Measurements from ENCODE around the gene BRD7. TPM values are rescaled to one million over a fixed set of nuclear protein-coding genes. Genes with fewer than 3 reads are reported as not detected.

BRD7 gene
- polyA plus RNA-seq, 2 of the 4 experiments (the other 2 are of a cell fraction), result 60.4 to 94.5 TPM

- no peak for TF ChIP-seq JUN (IDR thresholded peaks at IDR 0.05)
- TF ChIP-seq HDAC2 (IDR thresholded peaks at IDR 0.05), result no peak
These were observed 19.7 kb upstream of the BRD7 start (continued) for GRCh38 chr16:50388496-50388895.

DNA sequence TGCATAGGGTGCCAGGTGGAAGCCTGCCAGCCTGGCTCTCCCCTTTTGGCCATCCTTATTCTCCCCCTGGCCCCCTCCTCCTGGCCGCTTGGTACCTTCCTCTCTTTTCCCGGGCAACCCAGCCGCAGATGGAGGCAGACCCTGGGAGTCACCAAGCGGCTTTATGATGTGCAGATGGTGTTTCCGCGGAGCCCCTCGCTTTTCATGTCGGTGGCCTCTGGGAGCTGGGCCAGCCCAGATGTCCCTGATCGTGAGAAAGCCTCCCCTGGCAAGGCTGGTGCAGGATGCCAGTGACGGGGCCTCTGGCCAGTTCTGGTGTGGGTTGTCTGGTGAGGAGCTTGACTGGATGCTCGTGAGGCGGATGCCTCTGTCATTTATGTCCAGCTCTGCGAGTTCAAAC is 18.0 kb upstream of the BRD7 start:
- no peak for ATAC-seq
- CTCF ChIA-PET, result interaction anchor here (0.9 kb wide), 1 partner anchor 12 kb away, joined by 4 read pairs; no protein-coding TSS in a partner anchor

DNA sequence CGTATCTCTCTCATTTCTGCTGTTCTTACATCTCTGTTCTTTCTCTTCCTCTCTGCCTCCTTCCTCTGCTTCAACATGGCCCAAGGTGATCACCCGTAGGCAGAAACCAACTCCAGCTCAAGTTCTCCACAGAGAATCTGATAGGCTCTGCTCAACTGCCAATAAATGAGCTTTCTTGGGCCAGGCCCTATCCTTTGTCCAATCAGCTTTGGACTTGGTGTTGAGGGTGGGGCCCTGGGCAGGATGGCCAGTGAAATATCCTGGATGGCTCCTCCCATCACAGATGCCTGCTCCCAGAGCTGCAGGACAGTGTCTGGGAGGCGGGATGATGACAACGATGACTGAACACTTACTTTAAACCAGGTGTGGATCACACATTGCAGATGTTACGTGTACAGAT is 17.4 kb upstream of the BRD7 start:
- H3K4me3 ChIP-seq, result no peak overlapping the region
- no peak overlapping the region for H3K4me2 ChIP-seq
- no peak for FAIRE-seq
- CTCF ChIA-PET, result no interaction called here
- 49% methylated on average over 5 of the region's 5 CpGs for WGBS (ENCODE audit: missing lambda C conversion rate)
- POLR2A ChIA-PET, result no interaction called here
- ATAC-seq, result peak in 1 of 2 experiments; percentile 69; a peak in 3 of 6 replicates
- H3K9me3 ChIP-seq, result no peaks in the 10 kb centered on the region
- TF ChIP-seq NR3C1 (IDR thresholded peaks at IDR 0.05), result no peak
- no peak for TF ChIP-seq NFE2L2 (conservative IDR thresholded peaks at IDR 0.05; ENCODE audit: low read length)
- TF ChIP-seq, protein P1, sequence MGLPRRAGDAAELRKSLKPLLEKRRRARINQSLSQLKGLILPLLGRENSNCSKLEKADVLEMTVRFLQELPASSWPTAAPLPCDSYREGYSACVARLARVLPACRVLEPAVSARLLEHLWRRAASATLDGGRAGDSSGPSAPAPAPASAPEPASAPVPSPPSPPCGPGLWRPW (IDR thresholded peaks at IDR 0.05), result no peak
- no peak for TF ChIP-seq RCOR1 (IDR thresholded peaks at IDR 0.05; ENCODE audit: low read depth, low read length)
- no peak for TF ChIP-seq POLR2A (IDR thresholded peaks at IDR 0.05; ENCODE audit: low read length)
- TF ChIP-seq ATOH8 (CRISPR knock-in tag; IDR thresholded peaks at IDR 0.05; ENCODE audit: low read depth), result no peak
- TF ChIP-seq MAZ (IDR thresholded peaks at IDR 0.05; ENCODE audit: borderline replicate concordance, low read depth, low read length), result no peak
- TF ChIP-seq RFX5 (IDR thresholded peaks at IDR 0.05), result no peak
- no peak for TF ChIP-seq JUN (IDR thresholded peaks at IDR 0.05)
- TF ChIP-seq TFCP2L1 (CRISPR knock-in tag; IDR thresholded peaks at IDR 0.05), result no peak
- no peak for TF ChIP-seq EHMT2 (IDR thresholded peaks at IDR 0.05; ENCODE audit: low read depth)
- TF ChIP-seq PHF8 (IDR thresholded peaks at IDR 0.05; ENCODE audit: borderline replicate concordance, low read depth), result no peak
- TF ChIP-seq, protein P2, sequence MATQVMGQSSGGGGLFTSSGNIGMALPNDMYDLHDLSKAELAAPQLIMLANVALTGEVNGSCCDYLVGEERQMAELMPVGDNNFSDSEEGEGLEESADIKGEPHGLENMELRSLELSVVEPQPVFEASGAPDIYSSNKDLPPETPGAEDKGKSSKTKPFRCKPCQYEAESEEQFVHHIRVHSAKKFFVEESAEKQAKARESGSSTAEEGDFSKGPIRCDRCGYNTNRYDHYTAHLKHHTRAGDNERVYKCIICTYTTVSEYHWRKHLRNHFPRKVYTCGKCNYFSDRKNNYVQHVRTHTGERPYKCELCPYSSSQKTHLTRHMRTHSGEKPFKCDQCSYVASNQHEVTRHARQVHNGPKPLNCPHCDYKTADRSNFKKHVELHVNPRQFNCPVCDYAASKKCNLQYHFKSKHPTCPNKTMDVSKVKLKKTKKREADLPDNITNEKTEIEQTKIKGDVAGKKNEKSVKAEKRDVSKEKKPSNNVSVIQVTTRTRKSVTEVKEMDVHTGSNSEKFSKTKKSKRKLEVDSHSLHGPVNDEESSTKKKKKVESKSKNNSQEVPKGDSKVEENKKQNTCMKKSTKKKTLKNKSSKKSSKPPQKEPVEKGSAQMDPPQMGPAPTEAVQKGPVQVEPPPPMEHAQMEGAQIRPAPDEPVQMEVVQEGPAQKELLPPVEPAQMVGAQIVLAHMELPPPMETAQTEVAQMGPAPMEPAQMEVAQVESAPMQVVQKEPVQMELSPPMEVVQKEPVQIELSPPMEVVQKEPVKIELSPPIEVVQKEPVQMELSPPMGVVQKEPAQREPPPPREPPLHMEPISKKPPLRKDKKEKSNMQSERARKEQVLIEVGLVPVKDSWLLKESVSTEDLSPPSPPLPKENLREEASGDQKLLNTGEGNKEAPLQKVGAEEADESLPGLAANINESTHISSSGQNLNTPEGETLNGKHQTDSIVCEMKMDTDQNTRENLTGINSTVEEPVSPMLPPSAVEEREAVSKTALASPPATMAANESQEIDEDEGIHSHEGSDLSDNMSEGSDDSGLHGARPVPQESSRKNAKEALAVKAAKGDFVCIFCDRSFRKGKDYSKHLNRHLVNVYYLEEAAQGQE (IDR thresholded peaks at IDR 0.05), result no peak
- no peak overlapping the region for H3K27ac ChIP-seq
- DNase-seq (ENCODE audit: low read depth in 1 of 2, low spot score in 1 of 2), result peak in 1 of 2 experiments; percentile 21
- H3K4me1 ChIP-seq, result no peaks in the 10 kb centered on the region

More for the DNA sequence above, 18.0 kb upstream of the BRD7 start:
- Histone ChIP-seq H3K4me3 (no peak overlapping the region), H3K4me2 (no peak overlapping the region), H3K27ac (no peak overlapping the region), H3K4me1 (no peaks in the 10 kb centered on the region), H3K9me3 (no peaks in the 10 kb centered on the region)
- no peak for DNase-seq (ENCODE audit: low read depth in 1 of 2, low spot score in 1 of 2)
- POLR2A ChIA-PET, result no interaction called here
- no peak for TF ChIP-seq ZSCAN20 (CRISPR knock-in tag; IDR thresholded peaks at IDR 0.05)
- no peak for TF ChIP-seq CBX8 (IDR thresholded peaks at IDR 0.05)
- TF ChIP-seq, protein P3, sequence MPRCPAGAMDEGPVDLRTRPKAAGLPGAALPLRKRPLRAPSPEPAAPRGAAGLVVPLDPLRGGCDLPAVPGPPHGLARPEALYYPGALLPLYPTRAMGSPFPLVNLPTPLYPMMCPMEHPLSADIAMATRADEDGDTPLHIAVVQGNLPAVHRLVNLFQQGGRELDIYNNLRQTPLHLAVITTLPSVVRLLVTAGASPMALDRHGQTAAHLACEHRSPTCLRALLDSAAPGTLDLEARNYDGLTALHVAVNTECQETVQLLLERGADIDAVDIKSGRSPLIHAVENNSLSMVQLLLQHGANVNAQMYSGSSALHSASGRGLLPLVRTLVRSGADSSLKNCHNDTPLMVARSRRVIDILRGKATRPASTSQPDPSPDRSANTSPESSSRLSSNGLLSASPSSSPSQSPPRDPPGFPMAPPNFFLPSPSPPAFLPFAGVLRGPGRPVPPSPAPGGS (IDR thresholded peaks at IDR 0.05), result no peak
- no peak for FAIRE-seq
- 69% methylated on average over 10 of the region's 13 CpGs for WGBS (ENCODE audit: missing lambda C conversion rate)

Measured in A549 (cell line).